DND-41 (cell line): ENCODE measurements around the gene NOS1AP.

ENCODE experiments used
- ATAC-seq: fragments of 200-7000 bp; cut with Tn5 transposase; 3 replicates; pipeline ENCODE4 v1.9.1; 2021; ENCODE audit warnings: low read depth; ENCODE audit not compliant: insufficient read depth
- DNase-seq: peaks from one replicate; pipeline ENCODE4 v3.0.0-alpha.2; 2020
- H2AFZ ChIP-seq: 2 replicates; pipeline ENCODE4 v1.6.0; 2012; ENCODE audit warnings: low read depth, low read length
- H3K27ac ChIP-seq: 2 replicates; pipeline ENCODE4 v1.5.1; 2012; ENCODE audit warnings: low read length, inconsistent platforms
- H3K27me3 ChIP-seq: fragments of 200-600 bp; sonication (generic); 2 replicates; pipeline ENCODE4 v1.6.0; 2012; ENCODE audit warnings: low read length, mild to moderate bottlenecking, inconsistent platforms; ENCODE audit not compliant: insufficient read depth, poor library complexity
- H3K36me3 ChIP-seq: 2 replicates; pipeline ENCODE4 v1.5.1; 2012; ENCODE audit warnings: low read length, inconsistent platforms; ENCODE audit not compliant: insufficient read depth
- H3K4me1 ChIP-seq: 2 replicates; pipeline ENCODE4 v1.5.1; 2012; ENCODE audit warnings: mild to moderate bottlenecking, low read length; ENCODE audit not compliant: insufficient read depth
- H3K4me2 ChIP-seq: 2 replicates; pipeline ENCODE4 v1.6.0; 2012; ENCODE audit warnings: mild to moderate bottlenecking, moderate library complexity, low read length, inconsistent platforms; ENCODE audit not compliant: insufficient read depth
- H3K4me3 ChIP-seq, 2 experiments: fragments of 200-600 bp in 1 of 2; shearing (Covaris generic) in 1 of 2; 2 replicates each; pipeline ENCODE4 v1.5.1; 2012 to 2016; ENCODE audit warnings: inconsistent platforms in 2 of 2, low read length in 2 of 2, mild to moderate bottlenecking in 2 of 2, low read depth in 1 of 2, moderate library complexity in 1 of 2
- H3K79me2 ChIP-seq: 2 replicates; pipeline ENCODE4 v1.6.0; 2012; ENCODE audit warnings: low read length, inconsistent platforms; ENCODE audit not compliant: insufficient read depth
- H3K9ac ChIP-seq: 2 replicates; pipeline ENCODE4 v1.6.0; 2012; ENCODE audit warnings: low read depth, mild to moderate bottlenecking, inconsistent platforms, low read length, moderate library complexity
- H3K9me3 ChIP-seq: 2 replicates; pipeline ENCODE4 v1.5.1; 2012; ENCODE audit warnings: low read length, moderate library complexity, mild to moderate bottlenecking, inconsistent platforms; ENCODE audit not compliant: insufficient read depth, severe bottlenecking
- H4K20me1 ChIP-seq: 2 replicates; pipeline ENCODE4 v1.6.0; 2012; ENCODE audit warnings: low read length; ENCODE audit not compliant: insufficient read depth
- CTCF ChIP-seq: IDR thresholded peaks from 2 replicates; pipeline ENCODE4 v1.5.1; 2012; ENCODE audit warnings: borderline replicate concordance, low read length, moderate library complexity, mild to moderate bottlenecking; ENCODE audit not compliant: poor library complexity, severe bottlenecking; ENCODE audit errors: extremely low read depth
- EZH2 ChIP-seq: IDR thresholded peaks from 3 replicates; pipeline ENCODE4 v1.6.1; 2012; ENCODE audit warnings: borderline replicate concordance, low read depth, mild to moderate bottlenecking, moderate library complexity, low read length, inconsistent platforms; ENCODE audit not compliant: severe bottlenecking

Gene NOS1AP

GRCh38 chr1:162381383-162381782 lies 311.9 kb downstream of the NOS1AP start, which contains the start of gene C1orf226:
Gene C1orf226, plus strand, starts transcription at chr1:162381728. Its CDS starts 174 bp downstream, at chr1:162381902.
- TF ChIP-seq EZH2, result no peak
- no peak for TF ChIP-seq CTCF
- H4K20me1 ChIP-seq, result no peaks in the 10 kb centered on the region
- H3K79me2 ChIP-seq, result no peaks in the 10 kb centered on the region
- H3K4me1 ChIP-seq, result no peaks in the 10 kb centered on the region
- H3K27me3 ChIP-seq, result peaks cover 12% of the 10 kb centered on the region
- H3K36me3 ChIP-seq, result no peaks in the 10 kb centered on the region
- ATAC-seq (no peak), DNase-seq (no peak)
- H2AFZ ChIP-seq, result no peak within 1 kb of the TSS
- no peak within 1 kb of the TSS for H3K27ac ChIP-seq
- no peak within 1 kb of the TSS for H3K9ac ChIP-seq
- H3K9me3 ChIP-seq, result no peaks in the 10 kb centered on the region
- no peak within 1 kb of the TSS for H3K4me2 ChIP-seq
- no peak within 1 kb of the TSS for H3K4me3 ChIP-seq

- no peak overlapping the region for H3K4me2 ChIP-seq
- no peaks in the 10 kb centered on the region for H3K79me2 ChIP-seq
- no peaks in the 10 kb centered on the region for H3K36me3 ChIP-seq
- no peak overlapping the region for H3K27ac ChIP-seq
- no peak for ATAC-seq
- no peak overlapping the region for H3K4me3 ChIP-seq
- no peak for DNase-seq
- peaks cover 6% of the 10 kb centered on the region for H3K27me3 ChIP-seq
- TF ChIP-seq EZH2, result no peak
- no peaks in the 10 kb centered on the region for H3K9me3 ChIP-seq
- H3K9ac ChIP-seq, result no peak overlapping the region
- H2AFZ ChIP-seq, result no peak overlapping the region
- no peaks in the 10 kb centered on the region for H4K20me1 ChIP-seq
- no peaks in the 10 kb centered on the region for H3K4me1 ChIP-seq
These were observed 312.7 kb downstream of the NOS1AP start for GRCh38 chr1:162381941-162382750.

- Histone ChIP-seq H3K4me1 (no peaks in the 10 kb centered on the region), H3K27me3 (peaks cover 7% of the 10 kb centered on the region), H3K9ac (no peak overlapping the region), H3K4me3 (no peak overlapping the region), H3K36me3 (no peaks in the 10 kb centered on the region), H4K20me1 (no peaks in the 10 kb centered on the region), H2AFZ (no peak overlapping the region), H3K4me2 (no peak overlapping the region), H3K79me2 (no peaks in the 10 kb centered on the region), H3K27ac (no peak overlapping the region), H3K9me3 (no peaks in the 10 kb centered on the region)
- ATAC-seq (no peak), DNase-seq (no peak)
- TF ChIP-seq EZH2 (no peak), CTCF (no peak)
These were observed 313.6 kb downstream of the NOS1AP start for GRCh38 chr1:162383091-162383490.

- H3K79me2 ChIP-seq, result no peaks in the 10 kb centered on the region
- H2AFZ ChIP-seq, result no peak overlapping the region
- no peak overlapping the region for H3K4me2 ChIP-seq
- H4K20me1 ChIP-seq, result no peaks in the 10 kb centered on the region
- ATAC-seq (no peak), DNase-seq (no peak)
- TF ChIP-seq CTCF (no peak), EZH2 (no peak)
- no peak overlapping the region for H3K4me3 ChIP-seq
- no peak overlapping the region for H3K27ac ChIP-seq
- no peaks in the 10 kb centered on the region for H3K36me3 ChIP-seq
- H3K9me3 ChIP-seq, result no peaks in the 10 kb centered on the region
- no peaks in the 10 kb centered on the region for H3K4me1 ChIP-seq
- H3K9ac ChIP-seq, result no peak overlapping the region
- peaks cover 3% of the 10 kb centered on the region for H3K27me3 ChIP-seq
These were observed 314.0 kb downstream of the NOS1AP start for GRCh38 chr1:162383516-162383915.
